ENCODE measurements around the gene ZNF274. TPM values are rescaled to one million over a fixed set of nuclear protein-coding genes. Genes with fewer than 3 reads are reported as not detected.

ZNF274 gene
- polyA plus RNA-seq, 1 of the 3 experiments (the other 2 are of a cell fraction): 3.1 TPM

DNA sequence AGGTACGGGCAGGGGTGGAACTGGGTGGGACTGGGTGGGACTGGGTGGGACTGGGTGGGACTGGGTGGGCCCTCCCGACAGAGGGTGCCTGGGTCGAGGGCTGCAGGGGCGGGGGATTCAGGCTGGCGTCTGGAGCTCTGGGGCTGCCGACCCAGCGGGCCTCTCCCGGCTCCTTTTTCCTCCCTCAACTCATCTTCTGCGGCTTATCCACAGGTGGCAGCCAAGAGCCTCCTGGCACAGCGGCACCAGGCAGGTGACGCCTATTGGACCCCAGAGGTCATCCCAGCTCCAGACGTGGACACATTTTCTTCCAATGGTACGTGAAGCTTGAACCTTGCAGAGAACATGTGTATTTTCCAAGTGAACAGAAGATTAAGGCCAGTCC, 46.4 kb downstream of the ZNF274 start:
- Histone ChIP-seq H3K27me3 (ENCODE audit: insufficient read depth) (no peaks in the 10 kb centered on the region), H3K9me3 (no peaks in the 10 kb centered on the region; the same call in 1 of the 2 replicates), H3K4me2 (no peak overlapping the region), H3K79me2 (ENCODE audit: insufficient read depth) (no peaks in the 10 kb centered on the region), H3K4me1 (ENCODE audit: control insufficient read depth in 1 of 2, insufficient read depth in 2 of 2, low read depth in 1 of 2, low read length in 1 of 2) (no peaks in the 10 kb centered on the region; a peak in 1 of 4 replicates), H3F3A (replicated peaks; ENCODE audit: insufficient read depth) (no peaks in the 10 kb centered on the region), H3K36me3 (replicated peaks in 1 of 2; ENCODE audit: control insufficient read depth in 1 of 2, insufficient read depth in 2 of 2, low read length in 1 of 2) (no peaks in the 10 kb centered on the region), H2AFZ (ENCODE audit: low read depth) (no peak overlapping the region), H3K9ac (no peak overlapping the region), H3K27ac (ENCODE audit: low read depth in 2 of 2, low read length in 1 of 2) (no peak overlapping the region), H4K20me1 (ENCODE audit: insufficient read depth) (no peaks in the 10 kb centered on the region), H3K9me2 (no peaks in the 10 kb centered on the region), H3K4me3 (ENCODE audit: low read depth in 2 of 2, low read length in 1 of 2) (peak overlapping the region in 1 of 2 experiments; percentile 42; a peak in 1 of 4 replicates)
- WGBS (ENCODE audit: low lambda C conversion rate): 63% methylated on average over 4 of the region's 13 CpGs
- ChIA-PET POLR2A (interaction anchor here (0.6 kb wide), 2 partner anchors 43 to 46 kb away, joined by 3 to 4 read pairs; partner anchors contain the start of gene ZNF274), CTCF (interaction anchor here (1.4 kb wide), 1 partner anchor 74 kb away, joined by 3 read pairs; no protein-coding TSS in a partner anchor)
- TF ChIP-seq RFX5 (IDR thresholded peaks at IDR 0.05; ENCODE audit: low read length) (no peak), EZH2phosphoT487 (IDR thresholded peaks at IDR 0.05; ENCODE audit: borderline replicate concordance, low read depth) (no peak), NRF1 (IDR thresholded peaks at IDR 0.05; ENCODE audit: low read depth, low read length) (no peak), RAD21 (IDR thresholded peaks at IDR 0.05; ENCODE audit: low read length) (no peak), RCOR1 (IDR thresholded peaks at IDR 0.05; ENCODE audit: low read length) (no peak), ELF1 (IDR thresholded peaks at IDR 0.05) (no peak), EP300 (IDR thresholded peaks at IDR 0.05; ENCODE audit: borderline replicate concordance in 1 of 2, low read depth in 1 of 2, low read length in 1 of 2) (no peak), GABPA (IDR thresholded peaks at IDR 0.05; ENCODE audit: low read depth) (no peak), MXI1 (IDR thresholded peaks at IDR 0.05; ENCODE audit: low read depth, low read length) (no peak), GATA2 (CRISPR knock-in tag; IDR thresholded peaks at IDR 0.05) (no peak), YY1 (IDR thresholded peaks at IDR 0.05; ENCODE audit: low read depth) (no peak), CHD2 (IDR thresholded peaks at IDR 0.05; ENCODE audit: low read length, partially characterized antibody) (no peak), SIN3A (IDR thresholded peaks at IDR 0.05; ENCODE audit: borderline replicate concordance, low read depth, low read length) (no peak), TAF1 (IDR thresholded peaks at IDR 0.05; ENCODE audit: borderline replicate concordance, low read depth, low read length) (no peak)
- TF ChIP-seq, protein P1, sequence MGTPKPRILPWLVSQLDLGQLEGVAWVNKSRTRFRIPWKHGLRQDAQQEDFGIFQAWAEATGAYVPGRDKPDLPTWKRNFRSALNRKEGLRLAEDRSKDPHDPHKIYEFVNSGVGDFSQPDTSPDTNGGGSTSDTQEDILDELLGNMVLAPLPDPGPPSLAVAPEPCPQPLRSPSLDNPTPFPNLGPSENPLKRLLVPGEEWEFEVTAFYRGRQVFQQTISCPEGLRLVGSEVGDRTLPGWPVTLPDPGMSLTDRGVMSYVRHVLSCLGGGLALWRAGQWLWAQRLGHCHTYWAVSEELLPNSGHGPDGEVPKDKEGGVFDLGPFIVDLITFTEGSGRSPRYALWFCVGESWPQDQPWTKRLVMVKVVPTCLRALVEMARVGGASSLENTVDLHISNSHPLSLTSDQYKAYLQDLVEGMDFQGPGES (IDR thresholded peaks at IDR 0.05; ENCODE audit: low read depth, low read length): no peak
- TF ChIP-seq, protein P2, sequence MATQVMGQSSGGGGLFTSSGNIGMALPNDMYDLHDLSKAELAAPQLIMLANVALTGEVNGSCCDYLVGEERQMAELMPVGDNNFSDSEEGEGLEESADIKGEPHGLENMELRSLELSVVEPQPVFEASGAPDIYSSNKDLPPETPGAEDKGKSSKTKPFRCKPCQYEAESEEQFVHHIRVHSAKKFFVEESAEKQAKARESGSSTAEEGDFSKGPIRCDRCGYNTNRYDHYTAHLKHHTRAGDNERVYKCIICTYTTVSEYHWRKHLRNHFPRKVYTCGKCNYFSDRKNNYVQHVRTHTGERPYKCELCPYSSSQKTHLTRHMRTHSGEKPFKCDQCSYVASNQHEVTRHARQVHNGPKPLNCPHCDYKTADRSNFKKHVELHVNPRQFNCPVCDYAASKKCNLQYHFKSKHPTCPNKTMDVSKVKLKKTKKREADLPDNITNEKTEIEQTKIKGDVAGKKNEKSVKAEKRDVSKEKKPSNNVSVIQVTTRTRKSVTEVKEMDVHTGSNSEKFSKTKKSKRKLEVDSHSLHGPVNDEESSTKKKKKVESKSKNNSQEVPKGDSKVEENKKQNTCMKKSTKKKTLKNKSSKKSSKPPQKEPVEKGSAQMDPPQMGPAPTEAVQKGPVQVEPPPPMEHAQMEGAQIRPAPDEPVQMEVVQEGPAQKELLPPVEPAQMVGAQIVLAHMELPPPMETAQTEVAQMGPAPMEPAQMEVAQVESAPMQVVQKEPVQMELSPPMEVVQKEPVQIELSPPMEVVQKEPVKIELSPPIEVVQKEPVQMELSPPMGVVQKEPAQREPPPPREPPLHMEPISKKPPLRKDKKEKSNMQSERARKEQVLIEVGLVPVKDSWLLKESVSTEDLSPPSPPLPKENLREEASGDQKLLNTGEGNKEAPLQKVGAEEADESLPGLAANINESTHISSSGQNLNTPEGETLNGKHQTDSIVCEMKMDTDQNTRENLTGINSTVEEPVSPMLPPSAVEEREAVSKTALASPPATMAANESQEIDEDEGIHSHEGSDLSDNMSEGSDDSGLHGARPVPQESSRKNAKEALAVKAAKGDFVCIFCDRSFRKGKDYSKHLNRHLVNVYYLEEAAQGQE (IDR thresholded peaks at IDR 0.05; ENCODE audit: low read depth, low read length): no peak
- TF ChIP-seq, protein P3, sequence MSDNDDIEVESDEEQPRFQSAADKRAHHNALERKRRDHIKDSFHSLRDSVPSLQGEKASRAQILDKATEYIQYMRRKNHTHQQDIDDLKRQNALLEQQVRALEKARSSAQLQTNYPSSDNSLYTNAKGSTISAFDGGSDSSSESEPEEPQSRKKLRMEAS (IDR thresholded peaks at IDR 0.05; ENCODE audit: low read depth): no peak
- TF ChIP-seq, protein P4, sequence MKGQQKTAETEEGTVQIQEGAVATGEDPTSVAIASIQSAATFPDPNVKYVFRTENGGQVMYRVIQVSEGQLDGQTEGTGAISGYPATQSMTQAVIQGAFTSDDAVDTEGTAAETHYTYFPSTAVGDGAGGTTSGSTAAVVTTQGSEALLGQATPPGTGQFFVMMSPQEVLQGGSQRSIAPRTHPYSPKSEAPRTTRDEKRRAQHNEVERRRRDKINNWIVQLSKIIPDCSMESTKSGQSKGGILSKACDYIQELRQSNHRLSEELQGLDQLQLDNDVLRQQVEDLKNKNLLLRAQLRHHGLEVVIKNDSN (IDR thresholded peaks at IDR 0.05; ENCODE audit: borderline replicate concordance, low read depth): no peak
- TF ChIP-seq, protein P5, sequence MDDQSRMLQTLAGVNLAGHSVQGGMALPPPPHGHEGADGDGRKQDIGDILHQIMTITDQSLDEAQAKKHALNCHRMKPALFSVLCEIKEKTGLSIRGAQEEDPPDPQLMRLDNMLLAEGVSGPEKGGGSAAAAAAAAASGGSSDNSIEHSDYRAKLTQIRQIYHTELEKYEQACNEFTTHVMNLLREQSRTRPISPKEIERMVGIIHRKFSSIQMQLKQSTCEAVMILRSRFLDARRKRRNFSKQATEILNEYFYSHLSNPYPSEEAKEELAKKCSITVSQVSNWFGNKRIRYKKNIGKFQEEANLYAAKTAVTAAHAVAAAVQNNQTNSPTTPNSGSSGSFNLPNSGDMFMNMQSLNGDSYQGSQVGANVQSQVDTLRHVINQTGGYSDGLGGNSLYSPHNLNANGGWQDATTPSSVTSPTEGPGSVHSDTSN (IDR thresholded peaks at IDR 0.05): no peak
- peak; percentile 44 for DNase-seq
